Measurements from ENCODE around the gene DNAH14. TPM values are rescaled to one million over a fixed set of nuclear protein-coding genes. Genes with fewer than 3 reads are reported as not detected.

DNAH14 gene
- total and polyA plus RNA-seq, 2 of the 13 experiments (the other 11 are each of a cell fraction or from before 2014, with no cell fraction given), result 4.5 to 27.5 TPM

DNA sequence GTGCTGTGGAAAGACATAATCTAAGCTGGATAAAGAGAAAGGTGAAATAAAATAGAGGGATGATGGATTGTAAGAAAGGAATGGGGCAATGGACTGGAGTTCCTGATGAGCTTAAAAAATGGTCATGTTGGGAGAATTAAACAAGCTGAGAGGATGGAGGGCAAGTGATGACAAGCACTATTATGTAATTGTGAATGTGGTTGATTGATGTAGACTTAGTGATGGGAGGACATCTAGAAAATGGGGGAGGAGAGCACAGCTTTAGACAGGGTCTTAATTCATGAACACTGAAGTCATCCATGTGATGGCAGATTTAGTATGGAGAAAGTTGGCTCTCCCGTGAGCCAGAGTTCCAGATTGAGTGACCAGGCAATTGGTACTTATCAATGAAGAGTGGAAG, 29.0 kb downstream of the DNAH14 start:
- Histone ChIP-seq H4K20me1 (ENCODE audit: insufficient read depth, low read length) (no peaks in the 10 kb centered on the region), H3K27me3 (ENCODE audit: control insufficient read depth in 1 of 2, insufficient read depth in 2 of 2, low read length in 2 of 2) (no peaks in the 10 kb centered on the region), H2AFZ (ENCODE audit: low read length) (no peak overlapping the region), H3K4me2 (ENCODE audit: low read depth, low read length) (no peak overlapping the region), H3K4me1 (ENCODE audit: insufficient read depth, low read length) (peaks cover 10% of the 10 kb centered on the region; the same call in 1 of the 2 replicates), H3K9ac (ENCODE audit: insufficient read depth, low read depth, low read length) (no peak overlapping the region), H3K4me3 (replicated peaks in 1 of 3; ENCODE audit: insufficient read depth in 1 of 3, low read depth in 2 of 3, low read length in 3 of 3) (no peak overlapping the region), H3K36me3 (replicated peaks in 1 of 2; ENCODE audit: control insufficient read depth in 1 of 2, insufficient read depth in 2 of 2, low read length in 2 of 2) (peaks cover 0 to 10% of the 10 kb centered on the region in 2 experiments; a peak in 1 of 5 replicates), H3K9me3 (ENCODE audit: low read length) (no peaks in the 10 kb centered on the region), H3K79me2 (ENCODE audit: insufficient read depth, low read length) (no peaks in the 10 kb centered on the region), H3K27ac (ENCODE audit: extremely low read length, insufficient read depth, low read length) (no peak overlapping the region)
- no TSS peak for BruUV-seq (replicated peaks)
- no peak for ATAC-seq
- FAIRE-seq, result no peak
- ChIA-PET POLR2A (no interaction called here), CTCF (ENCODE audit: low intra/inter-chr PET ratio, low total read pairs) (no interaction called here)
- intact Hi-C loops (cut with micrococcal nuclease; ENCODE audit: unreplicated experiment) (no loop called here), in situ Hi-C loops (cut with HindIII; ENCODE audit: extremely low pct_ligation_motif_present, low pct_unique_long_range_greater_than_20kb) (no loop called here)
- no peak for TF ChIP-seq ZNF331 (CRISPR knock-in tag; IDR thresholded peaks at IDR 0.05)
- no peak for TF ChIP-seq ZNF232 (CRISPR knock-in tag; IDR thresholded peaks at IDR 0.05; ENCODE audit: borderline replicate concordance)
- no peak for TF ChIP-seq FOXJ3 (CRISPR knock-in tag; IDR thresholded peaks at IDR 0.05; ENCODE audit: borderline replicate concordance)
- WGBS (ENCODE audit: low lambda C conversion rate), result 97% methylated on average over 1 of the region's 1 CpG
- DNase-seq (ENCODE audit: low spot score), result no peak

- intact Hi-C loops (cut with micrococcal nuclease; ENCODE audit: unreplicated experiment) (no loop called here), in situ Hi-C loops (cut with HindIII; ENCODE audit: extremely low pct_ligation_motif_present, low pct_unique_long_range_greater_than_20kb) (no loop called here)
- FAIRE-seq, result no peak
- Histone ChIP-seq H3K9ac (ENCODE audit: insufficient read depth, low read depth, low read length) (no peak overlapping the region), H3K4me1 (ENCODE audit: insufficient read depth, low read length) (peaks cover 10% of the 10 kb centered on the region; the same call in 1 of the 2 replicates), H3K9me3 (ENCODE audit: low read length) (no peaks in the 10 kb centered on the region), H3K4me3 (replicated peaks in 1 of 3; ENCODE audit: insufficient read depth in 1 of 3, low read depth in 2 of 3, low read length in 3 of 3) (no peak overlapping the region), H4K20me1 (ENCODE audit: insufficient read depth, low read length) (no peaks in the 10 kb centered on the region), H3K4me2 (ENCODE audit: low read depth, low read length) (no peak overlapping the region), H2AFZ (ENCODE audit: low read length) (no peak overlapping the region), H3K27ac (ENCODE audit: extremely low read length, insufficient read depth, low read length) (no peak overlapping the region), H3K79me2 (ENCODE audit: insufficient read depth, low read length) (no peaks in the 10 kb centered on the region), H3K27me3 (ENCODE audit: control insufficient read depth in 1 of 2, insufficient read depth in 2 of 2, low read length in 2 of 2) (no peaks in the 10 kb centered on the region), H3K36me3 (replicated peaks in 1 of 2; ENCODE audit: control insufficient read depth in 1 of 2, insufficient read depth in 2 of 2, low read length in 2 of 2) (peaks cover 0 to 10% of the 10 kb centered on the region in 2 experiments; a peak in 1 of 5 replicates)
- DNase-seq (ENCODE audit: low spot score), result peak; percentile 20
- ChIA-PET CTCF (ENCODE audit: low intra/inter-chr PET ratio, low total read pairs) (no interaction called here), POLR2A (no interaction called here)
- BruUV-seq (replicated peaks), result no TSS peak
- TF ChIP-seq ZFP1 (CRISPR knock-in tag; IDR thresholded peaks at IDR 0.05) (no peak), FOXP1 (IDR thresholded peaks at IDR 0.05) (no peak), FOXP1 (CRISPR knock-in tag; IDR thresholded peaks at IDR 0.05) (no peak), TFAP4 (IDR thresholded peaks at IDR 0.05; ENCODE audit: borderline replicate concordance, low read depth) (no peak), MEF2D (CRISPR knock-in tag; IDR thresholded peaks at IDR 0.05) (no peak), ATF7 (IDR thresholded peaks at IDR 0.05) (no peak), ATF7 (CRISPR knock-in tag; IDR thresholded peaks at IDR 0.05) (no peak)
- TF ChIP-seq, protein P1, sequence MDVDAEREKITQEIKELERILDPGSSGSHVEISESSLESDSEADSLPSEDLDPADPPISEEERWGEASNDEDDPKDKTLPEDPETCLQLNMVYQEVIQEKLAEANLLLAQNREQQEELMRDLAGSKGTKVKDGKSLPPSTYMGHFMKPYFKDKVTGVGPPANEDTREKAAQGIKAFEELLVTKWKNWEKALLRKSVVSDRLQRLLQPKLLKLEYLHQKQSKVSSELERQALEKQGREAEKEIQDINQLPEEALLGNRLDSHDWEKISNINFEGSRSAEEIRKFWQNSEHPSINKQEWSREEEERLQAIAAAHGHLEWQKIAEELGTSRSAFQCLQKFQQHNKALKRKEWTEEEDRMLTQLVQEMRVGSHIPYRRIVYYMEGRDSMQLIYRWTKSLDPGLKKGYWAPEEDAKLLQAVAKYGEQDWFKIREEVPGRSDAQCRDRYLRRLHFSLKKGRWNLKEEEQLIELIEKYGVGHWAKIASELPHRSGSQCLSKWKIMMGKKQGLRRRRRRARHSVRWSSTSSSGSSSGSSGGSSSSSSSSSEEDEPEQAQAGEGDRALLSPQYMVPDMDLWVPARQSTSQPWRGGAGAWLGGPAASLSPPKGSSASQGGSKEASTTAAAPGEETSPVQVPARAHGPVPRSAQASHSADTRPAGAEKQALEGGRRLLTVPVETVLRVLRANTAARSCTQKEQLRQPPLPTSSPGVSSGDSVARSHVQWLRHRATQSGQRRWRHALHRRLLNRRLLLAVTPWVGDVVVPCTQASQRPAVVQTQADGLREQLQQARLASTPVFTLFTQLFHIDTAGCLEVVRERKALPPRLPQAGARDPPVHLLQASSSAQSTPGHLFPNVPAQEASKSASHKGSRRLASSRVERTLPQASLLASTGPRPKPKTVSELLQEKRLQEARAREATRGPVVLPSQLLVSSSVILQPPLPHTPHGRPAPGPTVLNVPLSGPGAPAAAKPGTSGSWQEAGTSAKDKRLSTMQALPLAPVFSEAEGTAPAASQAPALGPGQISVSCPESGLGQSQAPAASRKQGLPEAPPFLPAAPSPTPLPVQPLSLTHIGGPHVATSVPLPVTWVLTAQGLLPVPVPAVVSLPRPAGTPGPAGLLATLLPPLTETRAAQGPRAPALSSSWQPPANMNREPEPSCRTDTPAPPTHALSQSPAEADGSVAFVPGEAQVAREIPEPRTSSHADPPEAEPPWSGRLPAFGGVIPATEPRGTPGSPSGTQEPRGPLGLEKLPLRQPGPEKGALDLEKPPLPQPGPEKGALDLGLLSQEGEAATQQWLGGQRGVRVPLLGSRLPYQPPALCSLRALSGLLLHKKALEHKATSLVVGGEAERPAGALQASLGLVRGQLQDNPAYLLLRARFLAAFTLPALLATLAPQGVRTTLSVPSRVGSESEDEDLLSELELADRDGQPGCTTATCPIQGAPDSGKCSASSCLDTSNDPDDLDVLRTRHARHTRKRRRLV (CRISPR knock-in tag; IDR thresholded peaks at IDR 0.05), result no peak
- no peak for ATAC-seq
- WGBS (ENCODE audit: low lambda C conversion rate), result 80% methylated on average over 1 of the region's 1 CpG
Measured at GRCh38 chr1:224959115-224959514, 29.6 kb downstream of the DNAH14 start.
